ENCODE data around the gene ALDH4A1. TPM values are rescaled to one million over a fixed set of nuclear protein-coding genes. Genes with fewer than 3 reads are reported as not detected.
"Not testable (repeated sequence)": the region's sequence is repeated elsewhere in the genome, so short reads cannot be mapped to it uniquely, and the experiment has no call there.

ALDH4A1 gene
- total RNA-seq, 1 donor from 2014 or later = 16.6 TPM

DNA sequence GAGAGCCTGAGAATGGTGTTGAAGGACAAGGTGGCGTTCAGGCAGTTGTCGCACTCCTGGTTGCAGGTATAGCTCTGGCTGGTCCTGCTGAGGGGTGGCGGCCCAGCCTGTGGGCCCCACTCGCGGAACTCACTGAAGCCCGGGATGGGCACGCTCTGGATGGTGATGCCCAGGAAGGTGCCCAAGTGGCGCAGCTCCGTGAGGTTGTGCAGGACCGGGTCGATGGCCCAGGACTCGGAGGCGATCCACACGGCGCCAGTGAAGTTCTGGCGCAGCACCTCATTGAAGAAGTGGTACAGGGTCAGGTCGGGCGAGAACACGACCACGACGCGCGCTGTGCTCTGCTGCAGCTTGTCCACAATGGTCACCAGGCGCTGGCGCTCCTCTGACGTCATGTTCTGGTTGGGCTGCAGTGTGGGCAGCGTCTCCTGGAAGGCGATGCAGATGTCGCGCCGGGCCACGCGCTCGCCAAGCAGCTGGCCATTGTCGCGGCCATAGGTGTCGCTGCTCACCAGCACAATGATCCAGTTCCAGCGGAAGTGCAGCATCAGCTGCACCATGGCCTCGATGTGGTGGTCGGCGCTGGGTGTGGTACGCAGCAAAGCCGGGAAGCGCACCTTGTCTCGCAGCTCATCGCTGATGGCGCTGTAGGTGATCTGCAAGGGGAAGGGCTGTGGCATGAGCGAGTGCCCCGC lies 47.9 kb downstream of the ALDH4A1 start:
- no peaks in the 10 kb centered on the region for H3K27me3 ChIP-seq
- no peaks in the 10 kb centered on the region for H3K36me3 ChIP-seq
- H3K27ac ChIP-seq = no peak overlapping the region
- TF ChIP-seq, protein P1, sequence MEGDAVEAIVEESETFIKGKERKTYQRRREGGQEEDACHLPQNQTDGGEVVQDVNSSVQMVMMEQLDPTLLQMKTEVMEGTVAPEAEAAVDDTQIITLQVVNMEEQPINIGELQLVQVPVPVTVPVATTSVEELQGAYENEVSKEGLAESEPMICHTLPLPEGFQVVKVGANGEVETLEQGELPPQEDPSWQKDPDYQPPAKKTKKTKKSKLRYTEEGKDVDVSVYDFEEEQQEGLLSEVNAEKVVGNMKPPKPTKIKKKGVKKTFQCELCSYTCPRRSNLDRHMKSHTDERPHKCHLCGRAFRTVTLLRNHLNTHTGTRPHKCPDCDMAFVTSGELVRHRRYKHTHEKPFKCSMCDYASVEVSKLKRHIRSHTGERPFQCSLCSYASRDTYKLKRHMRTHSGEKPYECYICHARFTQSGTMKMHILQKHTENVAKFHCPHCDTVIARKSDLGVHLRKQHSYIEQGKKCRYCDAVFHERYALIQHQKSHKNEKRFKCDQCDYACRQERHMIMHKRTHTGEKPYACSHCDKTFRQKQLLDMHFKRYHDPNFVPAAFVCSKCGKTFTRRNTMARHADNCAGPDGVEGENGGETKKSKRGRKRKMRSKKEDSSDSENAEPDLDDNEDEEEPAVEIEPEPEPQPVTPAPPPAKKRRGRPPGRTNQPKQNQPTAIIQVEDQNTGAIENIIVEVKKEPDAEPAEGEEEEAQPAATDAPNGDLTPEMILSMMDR (IDR thresholded peaks at IDR 0.05) = no peak
- H3K4me1 ChIP-seq = no peaks in the 10 kb centered on the region
- intact Hi-C loops (cut with DNase I) = loop anchor here (10.0 kb wide), 1 partner anchor 790 kb away; no protein-coding TSS in a partner anchor
- H3K9me3 ChIP-seq = no peaks in the 10 kb centered on the region
- no peak overlapping the region for H3K4me3 ChIP-seq
- DNase-seq (ENCODE audit: low spot score in 2 of 2) = no peak

DNA sequence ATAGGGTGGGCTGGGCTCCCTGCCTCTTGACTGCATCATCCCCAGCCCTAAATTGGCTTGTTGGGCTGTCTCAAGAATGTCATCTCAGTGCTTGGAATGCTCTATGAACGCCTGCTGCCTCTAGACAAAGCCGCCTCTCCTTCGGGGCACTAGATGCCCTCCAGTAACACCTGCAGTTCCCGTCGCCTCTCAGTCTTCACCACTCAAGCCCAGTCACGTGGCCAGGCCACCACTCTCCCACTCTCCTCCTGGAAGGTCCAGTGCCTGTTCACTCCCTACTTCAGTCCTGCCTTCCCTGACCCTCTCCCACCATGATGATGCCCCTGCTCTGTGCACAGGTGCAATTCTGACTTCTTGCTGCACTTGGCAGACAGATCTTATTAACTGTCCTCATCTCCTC lies 49.9 kb downstream of the ALDH4A1 start:
- DNase-seq (ENCODE audit: low spot score in 2 of 2) = no peak
- no peaks in the 10 kb centered on the region for H3K9me3 ChIP-seq
- TF ChIP-seq, protein P1 (IDR thresholded peaks at IDR 0.05) = no peak
- no peaks in the 10 kb centered on the region for H3K36me3 ChIP-seq
- no peaks in the 10 kb centered on the region for H3K4me1 ChIP-seq
- H3K27ac ChIP-seq = no peak overlapping the region
- no peaks in the 10 kb centered on the region for H3K27me3 ChIP-seq
- intact Hi-C loops (cut with DNase I) = loop anchor here (10.0 kb wide), 1 partner anchor 788 kb away; no protein-coding TSS in a partner anchor
- H3K4me3 ChIP-seq = no peak overlapping the region

DNA sequence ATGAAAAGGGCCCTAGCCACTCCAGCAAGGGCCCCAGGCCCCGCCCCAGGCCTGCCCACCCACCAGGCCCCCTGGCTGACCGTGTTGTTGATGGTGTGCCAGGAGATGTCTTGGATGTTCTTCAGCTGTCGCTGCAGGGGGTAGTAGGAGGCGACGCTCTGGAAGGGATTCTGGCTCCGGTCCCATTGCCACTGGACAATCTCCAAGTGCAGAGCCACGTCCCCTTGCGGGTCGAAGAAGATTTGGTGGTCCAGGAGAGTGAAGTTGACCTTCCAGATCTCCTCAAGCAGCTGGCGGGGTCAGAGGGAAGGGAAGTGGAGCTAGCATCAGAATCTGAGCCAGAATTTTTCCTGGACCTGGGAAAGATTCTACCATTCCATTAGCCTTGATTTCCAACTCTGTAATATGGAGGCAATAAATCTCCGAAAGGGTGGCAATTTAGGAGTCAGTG lies 53.1 kb downstream of the ALDH4A1 start:
- Histone ChIP-seq H3K4me1 (no peaks in the 10 kb centered on the region), H3K27ac (no peak overlapping the region), H3K9me3 (peaks cover 0 to 2% of the 10 kb centered on the region in 2 donors), H3K4me3 (no peak overlapping the region), H3K36me3 (no peaks in the 10 kb centered on the region), H3K27me3 (no peaks in the 10 kb centered on the region)
- DNase-seq (ENCODE audit: low spot score in 2 of 2) = no peak
- TF ChIP-seq, protein P1 (IDR thresholded peaks at IDR 0.05) = no peak
- intact Hi-C loops (cut with DNase I) = no loop called here

DNA sequence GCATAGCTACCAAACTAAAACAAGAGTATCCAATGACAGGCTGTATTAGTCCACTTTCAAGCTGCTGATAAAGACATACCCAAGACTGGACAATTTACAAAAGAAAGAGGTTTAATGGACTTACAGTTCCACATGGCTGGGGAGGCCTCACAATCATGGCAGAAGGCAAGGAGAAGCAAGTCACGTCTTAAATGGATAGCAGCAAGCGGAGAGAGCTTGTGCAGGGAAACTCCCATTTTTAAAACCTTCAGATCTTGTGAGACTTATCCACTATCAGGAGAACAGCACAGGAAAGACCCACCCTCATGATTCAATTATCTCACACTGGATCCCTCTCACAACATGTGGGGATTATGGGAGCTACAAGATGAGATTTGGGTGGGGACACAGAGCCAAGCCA lies 54.6 kb downstream of the ALDH4A1 start:
- H3K4me3 ChIP-seq; H3K27ac ChIP-seq; H3K36me3 ChIP-seq; DNase-seq (ENCODE audit: low spot score in 2 of 2); H3K27me3 ChIP-seq; H3K9me3 ChIP-seq; H3K4me1 ChIP-seq; intact Hi-C loops (cut with DNase I): not testable (repeated sequence)

DNA sequence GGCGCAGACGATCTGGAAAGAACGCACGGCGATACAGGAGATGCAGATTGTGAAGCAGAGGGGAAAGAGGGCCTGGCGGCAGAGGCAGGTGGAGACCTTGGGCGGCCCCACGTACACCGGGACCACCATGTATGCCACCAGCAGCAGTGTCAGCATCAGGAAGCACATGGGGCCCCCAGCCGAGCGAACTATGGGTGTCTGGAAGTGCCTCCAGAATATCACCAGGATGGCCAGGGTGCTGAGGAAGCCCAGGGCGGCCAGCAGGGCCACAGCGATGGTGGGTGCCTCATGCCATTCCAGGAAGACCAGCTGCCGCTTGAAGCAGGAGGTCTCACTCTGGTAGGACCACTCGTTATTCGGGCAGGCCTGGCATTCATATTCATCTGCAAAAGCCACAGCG lies 62.2 kb downstream of the ALDH4A1 start:
- no peak overlapping the region for H3K4me3 ChIP-seq
- no peaks in the 10 kb centered on the region for H3K36me3 ChIP-seq
- TF ChIP-seq, protein P1 (IDR thresholded peaks at IDR 0.05) = no peak
- no peak overlapping the region for H3K27ac ChIP-seq
- intact Hi-C loops (cut with DNase I) = no loop called here
- no peaks in the 10 kb centered on the region for H3K27me3 ChIP-seq
- no peak for DNase-seq (ENCODE audit: low spot score in 2 of 2)
- peaks cover 0 to 3% of the 10 kb centered on the region in 2 donors for H3K9me3 ChIP-seq
- no peaks in the 10 kb centered on the region for H3K4me1 ChIP-seq

DNA sequence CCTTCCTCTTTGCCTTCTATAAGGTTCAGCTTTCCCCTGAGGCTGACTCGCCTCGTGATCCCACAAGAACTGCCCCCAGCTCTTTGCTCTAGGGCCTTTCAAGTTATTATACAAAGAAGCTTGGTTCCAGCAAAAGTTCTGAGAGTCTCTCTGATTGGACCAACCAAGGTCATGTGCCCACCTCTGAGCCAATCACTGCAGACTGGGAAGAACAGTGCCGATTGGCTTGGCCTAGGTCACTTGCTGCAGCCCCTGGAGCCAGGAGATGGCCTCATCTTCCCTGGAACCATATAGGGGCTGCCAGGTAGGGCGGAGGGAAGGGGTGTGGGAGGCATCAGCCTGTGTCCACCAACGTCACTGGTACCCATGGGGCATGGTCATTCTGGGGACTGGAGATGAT lies 65.7 kb downstream of the ALDH4A1 start:
- no peaks in the 10 kb centered on the region for H3K27me3 ChIP-seq
- no peaks in the 10 kb centered on the region for H3K36me3 ChIP-seq
- TF ChIP-seq, protein P1 (IDR thresholded peaks at IDR 0.05) = no peak
- no peak overlapping the region for H3K27ac ChIP-seq
- intact Hi-C loops (cut with DNase I) = no loop called here
- H3K9me3 ChIP-seq = no peaks in the 10 kb centered on the region
- DNase-seq (ENCODE audit: low spot score in 2 of 2) = no peak
- H3K4me3 ChIP-seq = no peak overlapping the region
- no peaks in the 10 kb centered on the region for H3K4me1 ChIP-seq

DNA sequence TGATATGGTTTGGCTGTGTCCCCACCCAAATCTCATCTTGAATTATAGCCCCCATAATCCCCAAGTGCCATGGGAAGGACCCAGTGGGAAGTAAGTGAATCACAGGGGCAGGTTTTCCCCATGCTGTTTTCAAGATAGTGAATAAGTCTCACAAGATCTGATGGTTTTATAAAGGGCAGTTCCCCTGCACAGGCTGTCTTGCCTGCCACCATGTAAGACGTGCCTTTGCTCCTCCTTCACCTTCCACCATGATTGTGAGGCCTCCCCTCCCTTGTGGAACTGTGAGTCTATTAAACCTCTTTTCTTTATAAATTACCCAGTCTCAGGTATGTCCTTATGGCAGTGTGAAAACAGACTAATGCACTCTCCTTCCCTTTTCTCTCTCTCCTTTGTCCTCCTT lies 70.0 kb downstream of the ALDH4A1 start:
- H3K9me3 ChIP-seq; H3K36me3 ChIP-seq; DNase-seq (ENCODE audit: low spot score in 2 of 2); H3K4me1 ChIP-seq; H3K4me3 ChIP-seq; H3K27me3 ChIP-seq; H3K27ac ChIP-seq; intact Hi-C loops (cut with DNase I): not testable (repeated sequence)

Data from ascending aorta (tissue), 2 donors.